NCI-H345 treated with DMSO at 0.1 percent for 48 hours (cell line): ENCODE measurements around the gene RELL2.

Source experiments
- DNase-seq: peaks from one replicate; lab custom pipeline; 2025; ENCODE audit not compliant: unreplicated experiment; lab: John Stamatoyannopoulos, UW

The RELL2 gene

GRCh38 chr5:141649056-141649688 is 12.4 kb downstream of the RELL2 start:
- no peak for DNase-seq

- no peak for DNase-seq
Observed at GRCh38 chr5:141649972-141650371, 13.2 kb downstream of the RELL2 start.

- peak; percentile 29 for DNase-seq
Observed at GRCh38 chr5:141650851-141651727, 14.3 kb downstream of the RELL2 start, which contains the start of gene FCHSD1. Gene FCHSD1 (minus strand): TSS chr5:141651418. CDS start chr5:141651368, 50 bp downstream.

GRCh38 chr5:141651728-141652105 is 14.9 kb downstream of the RELL2 start:
- no peak for DNase-seq

- DNase-seq, result no peak
Observed at GRCh38 chr5:141654298-141654697, 17.5 kb downstream of the RELL2 start.

- no peak for DNase-seq
Observed at GRCh38 chr5:141655020-141655419, 18.2 kb downstream of the RELL2 start.

GRCh38 chr5:141656396-141656795 is 19.6 kb downstream of the RELL2 start:
- no peak for DNase-seq

GRCh38 chr5:141657404-141657803 is 20.6 kb downstream of the RELL2 start:
- no peak for DNase-seq

GRCh38 chr5:141657937-141658545 is 21.2 kb downstream of the RELL2 start:
- DNase-seq, result no peak

GRCh38 chr5:141662028-141662427 is 25.2 kb downstream of the RELL2 start:
- DNase-seq, result no peak

- no peak for DNase-seq
Observed at GRCh38 chr5:141663506-141663905, 26.7 kb downstream of the RELL2 start.

- DNase-seq, result peak; percentile 20
Observed at GRCh38 chr5:141664733-141665461, 28.1 kb downstream of the RELL2 start.

GRCh38 chr5:141665995-141666940 is 29.5 kb downstream of the RELL2 start:
- DNase-seq, result no peak

GRCh38 chr5:141668601-141669265 is 31.9 kb downstream of the RELL2 start:
- DNase-seq, result no peak

GRCh38 chr5:141669520-141669919 is 32.7 kb downstream of the RELL2 start:
- DNase-seq, result no peak

GRCh38 chr5:141672071-141672840 is 35.5 kb downstream of the RELL2 start:
- no peak for DNase-seq

- no peak for DNase-seq
Observed at GRCh38 chr5:141672841-141673813, 36.3 kb downstream of the RELL2 start.

- no peak for DNase-seq
Observed at GRCh38 chr5:141674747-141675146, 38.0 kb downstream of the RELL2 start.
